GM10248 (cell line): ENCODE data around the gene PPP1R1C.

Experiments
- CTCF ChIA-PET: fragments of 300-600 bp; sonication (Branson Sonifier 250); formaldehyde crosslinking; extraction: SDS; loops from one replicate; lab custom pipeline; 2021; ENCODE audit warnings: antibody characterized with exemption; lab: Yijun Ruan, JAX
- POLR2A ChIA-PET: fragments of 350-650 bp; sonication (Branson Sonifier 250); formaldehyde crosslinking; extraction: SDS; loops from one replicate; lab custom pipeline; 2020; ENCODE audit warnings: antibody characterized with exemption; lab: Yijun Ruan, JAX
- DNase-seq: peaks from one replicate; pipeline ENCODE4 v3.0.0; 2012; ENCODE audit errors: extremely low spot score
- TF ChIP-seq, protein P1 (sequence below): IDR thresholded peaks from 2 replicates; pipeline ENCODE4 v1.5.1; 2012; ENCODE audit warnings: mild to moderate bottlenecking, low read depth; ENCODE audit errors: extremely low read depth, missing control alignments, control extremely low read depth

The PPP1R1C gene

DNA sequence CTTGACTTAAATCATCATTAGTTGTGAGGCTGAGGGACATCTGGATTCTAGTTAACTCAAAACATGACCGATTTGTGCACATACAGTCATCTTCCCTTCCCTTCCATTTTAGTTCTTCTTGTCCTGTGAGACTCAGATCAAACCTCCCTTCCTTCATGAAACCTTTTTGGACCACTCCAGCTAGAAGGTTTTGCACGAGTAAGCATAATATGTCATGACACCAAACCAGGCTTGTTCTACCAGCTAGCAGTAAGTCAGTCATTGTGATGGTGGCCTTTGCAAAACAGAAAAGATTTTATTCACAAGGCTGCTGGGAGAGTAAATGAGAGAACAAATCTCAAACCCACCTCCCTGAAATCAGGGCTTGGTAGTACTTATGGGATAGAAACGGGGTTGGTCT is 14.3 kb downstream of the PPP1R1C start:
- TF ChIP-seq, protein P1, sequence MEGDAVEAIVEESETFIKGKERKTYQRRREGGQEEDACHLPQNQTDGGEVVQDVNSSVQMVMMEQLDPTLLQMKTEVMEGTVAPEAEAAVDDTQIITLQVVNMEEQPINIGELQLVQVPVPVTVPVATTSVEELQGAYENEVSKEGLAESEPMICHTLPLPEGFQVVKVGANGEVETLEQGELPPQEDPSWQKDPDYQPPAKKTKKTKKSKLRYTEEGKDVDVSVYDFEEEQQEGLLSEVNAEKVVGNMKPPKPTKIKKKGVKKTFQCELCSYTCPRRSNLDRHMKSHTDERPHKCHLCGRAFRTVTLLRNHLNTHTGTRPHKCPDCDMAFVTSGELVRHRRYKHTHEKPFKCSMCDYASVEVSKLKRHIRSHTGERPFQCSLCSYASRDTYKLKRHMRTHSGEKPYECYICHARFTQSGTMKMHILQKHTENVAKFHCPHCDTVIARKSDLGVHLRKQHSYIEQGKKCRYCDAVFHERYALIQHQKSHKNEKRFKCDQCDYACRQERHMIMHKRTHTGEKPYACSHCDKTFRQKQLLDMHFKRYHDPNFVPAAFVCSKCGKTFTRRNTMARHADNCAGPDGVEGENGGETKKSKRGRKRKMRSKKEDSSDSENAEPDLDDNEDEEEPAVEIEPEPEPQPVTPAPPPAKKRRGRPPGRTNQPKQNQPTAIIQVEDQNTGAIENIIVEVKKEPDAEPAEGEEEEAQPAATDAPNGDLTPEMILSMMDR = no peak
- ChIA-PET POLR2A (no interaction called here), CTCF (interaction anchor here (1.0 to 1.8 kb wide), 6 partner anchors 9 to 285 kb away, joined by 3 to 7 read pairs (median 5); no protein-coding TSS in a partner anchor)
- DNase-seq = no peak

DNA sequence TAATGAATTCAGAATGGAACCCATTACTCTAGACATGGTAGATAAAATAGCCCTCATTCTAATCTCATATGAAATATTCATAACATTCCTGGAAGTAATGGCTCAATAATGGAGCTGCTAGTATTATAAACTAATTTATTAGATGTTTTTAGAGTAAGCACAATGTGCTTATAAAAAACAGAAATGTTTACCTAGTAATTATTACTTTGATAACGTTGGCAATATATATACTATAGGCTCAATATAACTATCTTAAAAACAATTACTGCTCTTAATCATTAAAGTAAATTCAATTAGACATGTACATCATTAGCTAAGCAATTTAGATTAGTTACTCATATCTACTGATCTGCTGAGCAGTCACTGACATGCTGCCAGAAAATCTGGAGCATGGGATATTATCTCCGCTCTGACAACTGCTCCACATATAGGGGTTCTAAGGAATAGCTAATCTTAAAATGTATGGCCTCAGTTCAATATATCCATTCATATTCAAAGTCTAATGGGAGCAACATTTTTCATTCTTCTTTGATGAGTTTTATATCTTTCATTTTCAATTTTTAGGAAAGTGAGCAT is 19.4 kb downstream of the PPP1R1C start:
- no peak for DNase-seq
- TF ChIP-seq, protein P1 = no peak
- ChIA-PET CTCF (no interaction called here), POLR2A (no interaction called here)

DNA sequence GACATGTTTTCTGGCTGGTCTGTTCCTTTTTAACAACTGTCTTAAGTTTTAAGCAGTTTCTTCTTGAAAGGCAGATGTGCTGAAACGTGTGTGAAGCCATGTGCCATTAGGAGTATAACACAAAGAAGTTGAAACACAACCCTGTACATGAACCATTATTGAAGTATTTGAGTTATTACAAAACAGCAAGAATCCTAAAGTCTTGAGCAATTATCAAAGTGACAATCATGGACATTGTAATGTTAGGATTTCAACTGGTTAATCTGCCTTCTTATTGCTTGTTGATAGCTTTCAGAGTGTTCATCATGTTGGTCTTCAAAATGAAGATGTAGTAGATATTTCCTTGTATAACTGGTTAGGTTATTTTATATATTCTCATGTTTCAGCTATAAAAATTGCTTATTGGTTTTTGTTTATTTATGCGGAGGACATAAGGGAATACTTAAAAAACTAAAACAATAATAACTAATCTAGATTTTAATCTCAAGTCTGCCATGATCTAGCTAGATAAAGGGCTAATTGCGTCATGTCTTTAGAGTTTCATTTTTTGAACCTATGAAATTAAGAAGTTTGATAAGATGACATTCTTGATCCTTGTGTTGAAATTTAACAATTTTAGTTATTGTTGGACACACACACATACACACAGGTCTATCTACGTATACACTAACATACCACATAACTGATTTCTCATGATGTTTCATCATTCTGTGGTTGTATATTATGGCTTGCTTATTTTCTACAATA is 21.1 kb downstream of the PPP1R1C start:
- POLR2A ChIA-PET = no interaction called here

DNA sequence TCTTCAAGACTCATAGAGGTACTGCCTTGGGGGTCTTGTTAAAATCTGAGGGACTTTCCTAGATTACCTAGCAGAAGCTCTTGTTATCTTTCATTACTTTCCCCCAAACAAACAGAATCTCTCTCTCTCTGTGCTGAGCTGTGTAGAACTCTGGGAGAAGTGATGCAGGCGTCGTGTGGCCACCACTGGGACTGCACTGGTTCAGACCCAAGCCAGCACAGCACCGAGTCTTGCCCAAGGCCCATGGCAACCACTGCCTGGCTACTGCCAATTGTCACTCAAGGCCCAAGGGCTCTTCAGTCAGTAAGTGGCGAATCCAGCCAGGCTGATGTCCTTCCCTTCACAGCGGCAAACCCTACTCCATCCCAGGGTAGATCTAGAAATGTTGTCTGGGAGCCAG is 28.6 kb downstream of the PPP1R1C start:
- DNase-seq = no peak
- TF ChIP-seq, protein P1 = no peak
- POLR2A ChIA-PET = no interaction called here
- CTCF ChIA-PET = interaction anchor here (0.9 to 1.3 kb wide), 2 partner anchors 11 to 35 kb away, joined by 3 to 4 read pairs; no protein-coding TSS in a partner anchor

More for the DNA sequence above, 21.1 kb downstream of the PPP1R1C start:
- DNase-seq = no peak
- TF ChIP-seq, protein P1 = no peak
- CTCF ChIA-PET = interaction anchor here (0.9 kb wide), 1 partner anchor 52 kb away, joined by 3 read pairs; no protein-coding TSS in a partner anchor

DNA sequence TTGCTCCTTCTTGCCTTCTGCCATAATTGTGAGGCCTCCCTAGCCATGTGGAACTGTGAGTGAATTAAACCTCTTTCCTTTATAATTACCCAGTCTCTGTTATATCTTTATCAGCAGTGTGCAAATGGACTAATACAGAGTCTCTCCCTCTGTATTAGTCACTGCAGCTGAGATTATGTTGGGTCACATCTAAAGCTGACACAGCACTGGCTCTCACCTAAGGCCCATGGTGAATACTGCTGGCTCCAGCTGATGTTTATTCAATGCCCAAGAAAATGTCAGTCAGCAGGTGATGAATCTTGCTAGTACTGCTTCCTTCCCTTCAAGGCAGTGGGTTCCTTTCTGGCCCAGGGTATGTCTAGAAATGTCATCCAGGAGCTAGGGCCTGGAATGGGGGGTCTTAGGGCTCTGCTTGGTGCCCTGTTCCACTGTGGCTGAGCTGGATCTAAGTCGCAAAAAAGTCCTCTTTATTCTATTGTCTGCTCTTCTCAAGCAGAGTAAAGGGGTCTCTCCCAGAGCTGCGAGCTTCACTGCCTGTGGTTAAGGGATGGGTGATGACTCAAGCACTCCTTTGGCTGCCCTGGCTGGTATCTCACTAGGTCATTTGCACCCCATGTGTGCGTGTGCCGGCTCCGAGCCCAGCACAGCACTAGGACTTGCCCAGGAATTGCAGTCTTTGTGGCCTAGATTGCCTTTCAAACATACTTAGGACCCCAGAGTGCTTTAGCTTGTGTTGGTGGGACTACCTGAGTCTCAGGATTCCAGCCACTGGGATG is 29.9 kb downstream of the PPP1R1C start:
- POLR2A ChIA-PET = no interaction called here
- CTCF ChIA-PET = interaction anchor here (1.0 kb wide), 1 partner anchor 23 kb away, joined by 6 read pairs; no protein-coding TSS in a partner anchor

DNA sequence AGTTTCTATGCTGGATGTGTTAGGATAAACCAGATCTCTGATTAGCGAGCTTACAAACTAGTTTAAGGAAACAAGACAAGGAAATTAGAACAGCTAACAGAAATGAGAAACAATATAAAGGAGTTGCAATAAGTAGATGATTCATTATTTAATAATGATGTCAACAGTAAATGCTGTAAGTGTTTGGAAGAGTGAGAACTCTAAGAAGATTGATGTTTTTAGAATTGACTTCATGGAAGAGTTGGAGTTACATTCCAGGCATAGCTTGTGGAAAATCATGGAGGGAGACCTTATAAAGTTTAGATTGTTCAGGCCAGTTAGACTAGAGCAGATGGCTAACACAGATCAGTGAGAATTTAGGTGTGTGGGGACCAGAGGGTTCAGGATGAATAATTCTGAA is 32.6 kb downstream of the PPP1R1C start:
- CTCF ChIA-PET = interaction anchor here (1.2 to 2.1 kb wide), 2 partner anchors 27 to 60 kb away, joined by 3 to 5 read pairs; no protein-coding TSS in a partner anchor
- TF ChIP-seq, protein P1 = no peak
- no peak for DNase-seq
- POLR2A ChIA-PET = no interaction called here

More for the DNA sequence above, 29.9 kb downstream of the PPP1R1C start:
- TF ChIP-seq, protein P1 = no peak
- no peak for DNase-seq
